Activated effector memory CD4-positive, alpha-beta T cell treated with anti-CD3 and anti-CD28 coated beads, Interleukin-2, amount 50 U/mL, for 16 hours (primary cell): ENCODE measurements around the gene RIC8B.

Source experiments
- DNase-seq: peaks from one replicate; pipeline ENCODE4 v3.0.0-alpha.2; 2020

RIC8B gene

DNA sequence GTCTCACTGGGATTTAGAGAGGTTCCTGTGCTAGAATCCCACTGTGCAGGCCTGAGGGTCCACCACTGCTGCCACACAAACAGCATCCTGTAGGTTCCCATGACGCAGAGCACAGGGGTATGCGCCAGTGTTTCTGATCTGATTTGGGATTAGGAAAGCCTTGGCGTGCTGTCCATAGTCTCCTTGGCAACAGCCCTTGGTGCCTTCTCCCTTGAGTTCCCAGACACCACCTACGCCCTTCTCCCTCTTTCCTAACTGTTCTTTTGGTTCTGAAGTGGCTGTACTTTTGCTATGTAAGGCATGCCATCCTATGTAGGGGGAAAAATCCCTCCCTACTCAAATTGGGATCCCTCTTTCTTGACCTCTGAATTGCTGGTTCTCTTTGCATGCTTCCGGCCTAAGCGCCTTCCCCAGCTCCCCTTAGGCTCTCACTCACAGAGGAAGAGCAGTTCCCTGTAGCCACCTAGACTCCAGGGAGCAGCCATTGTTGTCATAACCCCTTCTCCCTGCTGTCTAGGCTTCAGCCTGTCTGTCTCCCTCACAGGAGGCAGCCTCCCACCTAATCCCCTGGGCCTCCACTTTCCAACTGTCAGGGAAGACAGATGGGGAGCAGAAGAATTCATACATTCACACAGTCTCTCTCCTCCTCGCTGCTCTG, 14.8 kb upstream of the RIC8B start:
- no peak for DNase-seq

GRCh38 chr12:106760184-106760531, 14.3 kb upstream of the RIC8B start:
- peak; percentile 69 for DNase-seq

- no peak for DNase-seq
Measured at GRCh38 chr12:106764220-106764619, 10.3 kb upstream of the RIC8B start.

- no peak for DNase-seq
Measured at GRCh38 chr12:106764738-106765137, 9.7 kb upstream of the RIC8B start.

DNA sequence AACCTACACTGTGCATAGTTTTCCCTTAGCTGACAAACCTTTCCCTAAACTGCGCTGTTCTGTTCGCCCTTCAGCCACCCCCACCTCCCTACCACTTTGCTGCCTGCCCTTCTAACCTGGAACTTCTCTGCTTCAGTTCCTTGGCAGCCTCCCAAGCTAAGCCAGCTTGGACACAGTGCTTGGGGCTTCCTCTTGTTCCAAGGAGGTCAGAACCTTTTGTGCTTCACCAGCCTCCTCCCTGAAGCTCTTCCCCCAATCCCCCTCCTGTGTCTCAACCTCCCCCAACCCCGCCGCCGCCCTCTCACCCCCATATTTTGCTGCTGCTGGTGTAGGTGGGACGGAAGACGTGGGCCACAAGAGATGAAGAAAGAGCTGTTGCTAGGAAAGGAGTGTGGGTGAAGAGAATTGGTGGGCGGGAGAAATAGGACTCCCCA, 8.1 kb upstream of the RIC8B start:
- DNase-seq = no peak

GRCh38 chr12:106767206-106767605, 7.3 kb upstream of the RIC8B start:
- DNase-seq = no peak

DNA sequence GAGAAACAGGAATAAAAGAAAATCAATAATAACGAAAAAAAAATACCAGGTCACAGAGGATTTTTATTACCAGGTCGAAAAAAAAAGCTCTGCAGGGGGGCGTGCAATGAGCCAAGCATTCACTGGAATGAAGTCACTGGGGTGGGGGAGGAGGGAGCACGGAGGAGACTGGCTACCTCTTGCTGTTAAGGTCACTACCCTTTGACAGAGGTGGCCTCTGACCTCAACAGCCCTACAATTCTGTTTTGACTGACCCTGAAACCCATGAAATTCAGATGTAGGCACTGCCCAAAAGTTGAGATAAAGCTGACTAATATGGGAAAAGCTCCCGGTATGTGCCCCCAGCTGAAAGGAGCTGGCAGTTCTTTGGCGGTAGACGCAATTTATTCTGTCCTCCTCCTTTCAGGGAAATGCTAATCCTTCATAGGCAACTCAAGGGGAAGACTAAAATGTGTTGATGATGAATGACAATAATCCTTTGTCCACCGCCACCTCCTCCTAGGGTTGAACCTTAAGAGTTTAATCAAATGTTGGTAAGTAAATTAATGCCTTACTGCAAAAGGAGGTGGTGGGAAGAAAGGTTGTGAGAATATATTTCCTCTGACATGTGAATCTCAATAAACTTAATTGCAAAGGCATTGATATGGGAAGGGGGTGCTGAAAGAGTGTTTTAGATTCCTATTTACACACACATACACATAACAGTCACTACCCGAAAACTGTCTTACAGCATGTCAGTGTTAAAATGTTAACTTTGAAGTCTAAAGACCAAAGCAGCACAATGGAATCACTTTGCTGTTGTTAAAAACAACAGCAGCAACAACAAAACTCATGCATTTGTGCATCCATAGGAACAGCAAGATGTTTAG, 6.3 kb upstream of the RIC8B start:
- no peak for DNase-seq

GRCh38 chr12:106769078-106769477, 5.4 kb upstream of the RIC8B start:
- DNase-seq = no peak

- no peak for DNase-seq
Measured at GRCh38 chr12:106769546-106769945, 4.9 kb upstream of the RIC8B start.

DNA sequence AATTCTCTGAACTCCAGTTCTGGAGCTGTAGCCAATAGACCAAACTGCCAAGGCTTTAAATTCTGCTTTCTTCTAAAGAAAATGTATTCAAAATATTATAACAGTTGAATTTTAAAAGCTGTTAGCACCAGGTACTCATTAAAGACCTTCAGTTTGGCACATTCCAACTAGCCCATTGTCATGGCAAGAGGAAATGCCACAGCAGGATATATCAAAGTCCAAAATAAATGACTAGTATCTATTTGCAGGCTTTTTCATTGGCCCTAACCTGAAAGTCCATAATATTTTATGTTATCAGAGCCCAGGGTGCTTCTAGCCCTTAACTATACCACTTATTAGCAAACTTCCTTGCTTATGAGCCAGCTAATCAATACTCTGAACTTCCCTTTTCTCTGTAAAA, 3.1 kb upstream of the RIC8B start:
- no peak for DNase-seq

DNA sequence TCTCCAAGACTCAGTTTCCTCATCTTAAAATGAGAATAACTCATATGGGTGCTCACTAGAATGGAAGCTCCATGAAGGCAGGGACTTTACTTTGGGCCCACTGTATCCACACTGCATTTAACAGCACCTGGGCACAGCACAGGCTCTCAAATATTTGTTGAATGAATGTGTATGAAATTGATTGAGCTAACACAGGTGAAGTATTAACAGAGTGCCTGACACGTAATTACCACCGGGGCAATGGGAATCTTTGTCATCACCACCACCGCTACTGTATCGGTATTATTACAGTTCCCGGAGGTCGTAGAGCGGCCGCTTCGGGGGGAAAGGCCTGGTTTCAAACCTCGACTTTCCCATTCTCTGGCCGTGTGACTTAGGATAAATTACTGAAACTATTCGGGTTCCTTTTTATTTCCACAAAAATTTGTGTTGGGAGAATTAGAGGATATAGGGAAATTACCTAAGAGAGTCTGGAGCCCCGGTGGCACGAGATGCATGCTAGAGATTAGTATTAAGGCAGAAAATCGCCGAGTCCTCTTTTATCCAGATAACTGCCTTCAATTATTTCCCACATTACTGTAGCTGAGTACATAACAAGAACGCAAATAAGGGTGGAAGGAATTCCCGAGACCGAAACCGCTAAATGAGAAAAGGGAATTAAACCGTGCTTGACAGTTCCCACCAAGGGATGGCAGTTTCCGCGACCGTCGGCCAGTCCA, 1.0 kb upstream of the RIC8B start:
- DNase-seq = no peak

DNA sequence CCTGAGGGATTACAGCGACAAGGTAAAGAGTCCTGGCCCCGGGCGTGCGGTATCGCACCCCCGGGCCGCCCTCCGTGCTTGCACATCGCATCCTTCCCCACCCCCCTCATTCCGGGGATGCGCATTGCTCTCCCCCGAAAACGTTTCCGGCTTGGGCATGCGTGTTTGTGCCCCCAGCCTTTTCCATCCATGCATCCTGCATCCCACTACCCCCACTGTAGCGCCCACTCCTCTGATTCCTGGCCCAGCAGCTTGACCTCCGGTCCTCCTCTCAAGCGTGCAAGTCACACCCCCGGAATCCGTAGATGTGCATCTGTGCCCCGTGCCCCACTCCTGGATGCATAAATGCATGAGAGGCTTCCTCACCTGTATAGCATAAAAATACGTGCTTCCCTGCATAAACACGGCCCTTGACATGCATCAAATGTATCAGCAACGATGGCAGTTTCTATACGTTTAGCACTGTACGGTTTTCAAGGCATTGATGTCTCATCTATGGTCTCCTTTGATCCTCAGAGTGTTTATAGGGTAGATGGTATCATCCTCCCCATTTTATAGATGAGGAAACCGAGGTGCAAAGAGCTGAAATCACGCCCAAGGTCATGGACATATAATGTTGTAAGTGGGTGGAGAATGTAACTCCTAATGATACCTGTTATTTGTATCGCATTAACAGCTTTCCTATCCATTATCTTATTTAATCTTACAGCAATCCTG, 484 bp downstream of the RIC8B start:
- DNase-seq = no peak

- no peak for DNase-seq
Measured at GRCh38 chr12:106776897-106777296, 2.4 kb downstream of the RIC8B start.

DNA sequence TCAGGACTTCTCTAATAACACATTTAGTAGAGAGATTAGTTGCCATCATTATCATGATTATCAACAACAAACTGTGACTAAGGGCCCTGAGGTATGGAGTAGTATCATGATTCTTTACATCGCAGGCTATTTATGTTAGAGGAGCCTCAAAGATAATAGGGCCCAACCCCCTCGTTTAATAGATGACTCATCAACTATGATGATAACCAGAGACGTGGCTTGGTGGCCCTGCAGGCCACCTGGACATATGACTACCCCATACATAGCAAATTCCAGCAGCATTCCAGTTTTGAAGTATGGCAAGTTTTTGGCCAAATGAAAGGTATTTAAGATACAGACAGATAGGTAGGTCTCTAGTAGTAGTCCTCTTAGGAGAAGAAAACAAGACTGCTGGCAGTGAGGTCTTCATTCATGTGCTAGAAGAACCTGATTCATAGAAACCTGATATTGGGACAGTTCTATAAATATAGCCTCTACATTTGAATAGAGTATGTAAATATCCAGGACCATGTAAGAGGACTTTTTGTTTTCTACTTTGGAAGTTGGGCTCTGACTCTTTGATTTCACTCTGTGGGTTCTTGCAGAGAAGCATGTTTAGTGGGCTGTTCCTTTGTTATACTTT, 5.6 kb downstream of the RIC8B start:
- no peak for DNase-seq

- no peak for DNase-seq
Measured at GRCh38 chr12:106782619-106783018, 8.1 kb downstream of the RIC8B start.

GRCh38 chr12:106783515-106783914, 9.0 kb downstream of the RIC8B start:
- no peak for DNase-seq

DNA sequence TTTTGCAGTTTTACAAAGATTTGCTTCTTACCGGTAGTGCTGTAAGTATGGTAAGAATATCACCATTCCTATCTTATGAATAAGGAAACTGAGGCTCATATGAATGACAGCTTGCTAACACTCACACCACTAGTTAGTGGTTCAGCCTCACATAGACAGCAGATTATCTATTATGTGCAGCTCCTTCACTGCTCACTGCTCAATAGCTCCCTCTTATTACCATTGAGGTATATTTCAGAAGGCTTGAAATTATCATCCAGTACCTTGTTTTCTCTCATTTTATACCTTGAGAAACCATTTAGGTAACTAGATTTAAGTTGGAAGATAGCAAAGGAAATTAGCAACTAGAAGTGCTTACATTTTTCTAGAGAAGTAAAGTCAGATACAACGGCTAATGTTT, 15.5 kb downstream of the RIC8B start:
- no peak for DNase-seq

GRCh38 chr12:106791531-106791930, 17.0 kb downstream of the RIC8B start:
- no peak for DNase-seq

- DNase-seq = no peak
Measured at GRCh38 chr12:106794369-106794768, 19.9 kb downstream of the RIC8B start.

GRCh38 chr12:106801167-106801708, 26.8 kb downstream of the RIC8B start:
- no peak for DNase-seq

- DNase-seq = no peak
Measured at GRCh38 chr12:106801830-106802533, 27.5 kb downstream of the RIC8B start.

DNA sequence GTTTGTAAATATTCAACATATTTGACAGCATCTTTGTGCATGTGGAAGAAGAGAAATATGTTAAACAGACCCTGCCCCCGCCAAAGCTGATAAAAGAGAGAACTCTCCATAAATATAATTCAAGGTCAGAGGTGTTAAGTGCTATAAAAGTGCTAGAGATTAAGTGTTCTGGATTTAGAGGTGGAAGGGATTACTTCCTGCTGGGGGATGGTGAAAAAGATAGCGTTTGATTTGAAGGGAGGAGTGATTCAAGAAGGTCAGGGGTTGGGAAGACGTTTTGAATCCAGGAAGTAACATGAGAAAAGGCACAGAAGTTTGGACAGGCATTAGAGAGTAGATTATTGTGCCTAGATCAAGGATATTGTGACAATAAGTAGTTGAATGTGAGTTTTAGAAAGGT, 30.2 kb downstream of the RIC8B start:
- DNase-seq = no peak
